ENCODE measurements around the gene GHDC. TPM values are rescaled to one million over a fixed set of nuclear protein-coding genes. Genes with fewer than 3 reads are reported as not detected.
"Not testable (repeated sequence)": the region's sequence is repeated elsewhere in the genome, so short reads cannot be mapped to it uniquely, and the experiment has no call there.

Gene GHDC
- total and polyA plus RNA-seq, 10 donors: 22.0 to 122 (median 39.6) TPM

DNA sequence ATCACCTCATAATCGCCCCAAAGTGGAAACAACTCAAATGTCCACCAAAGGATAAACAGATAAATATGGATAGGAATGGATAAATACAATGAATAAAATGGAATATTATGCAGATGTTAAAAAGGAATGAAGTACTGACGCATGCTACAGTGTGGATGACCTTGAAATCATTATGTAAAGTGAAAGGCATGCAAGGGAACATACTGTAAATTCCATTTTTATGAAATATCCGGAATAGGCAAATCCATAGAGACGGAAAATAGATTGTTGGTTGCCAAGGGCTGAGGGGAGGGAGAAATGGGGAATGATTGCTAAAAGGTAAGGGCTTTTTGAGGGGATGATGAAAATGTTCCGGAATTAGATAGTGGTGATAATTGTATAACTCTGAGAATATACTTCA is 45.9 kb upstream of the GHDC start:
- intact Hi-C loops (cut with DNase I; ENCODE audit: low total_unique reads): no loop called here
- H3K27ac ChIP-seq: no peak overlapping the region
- H3K27me3 ChIP-seq (replicated peaks in 1 of 7): no peaks in the 10 kb centered on the region
- H3K9me3 ChIP-seq: no peaks in the 10 kb centered on the region
- TF ChIP-seq, protein P1, sequence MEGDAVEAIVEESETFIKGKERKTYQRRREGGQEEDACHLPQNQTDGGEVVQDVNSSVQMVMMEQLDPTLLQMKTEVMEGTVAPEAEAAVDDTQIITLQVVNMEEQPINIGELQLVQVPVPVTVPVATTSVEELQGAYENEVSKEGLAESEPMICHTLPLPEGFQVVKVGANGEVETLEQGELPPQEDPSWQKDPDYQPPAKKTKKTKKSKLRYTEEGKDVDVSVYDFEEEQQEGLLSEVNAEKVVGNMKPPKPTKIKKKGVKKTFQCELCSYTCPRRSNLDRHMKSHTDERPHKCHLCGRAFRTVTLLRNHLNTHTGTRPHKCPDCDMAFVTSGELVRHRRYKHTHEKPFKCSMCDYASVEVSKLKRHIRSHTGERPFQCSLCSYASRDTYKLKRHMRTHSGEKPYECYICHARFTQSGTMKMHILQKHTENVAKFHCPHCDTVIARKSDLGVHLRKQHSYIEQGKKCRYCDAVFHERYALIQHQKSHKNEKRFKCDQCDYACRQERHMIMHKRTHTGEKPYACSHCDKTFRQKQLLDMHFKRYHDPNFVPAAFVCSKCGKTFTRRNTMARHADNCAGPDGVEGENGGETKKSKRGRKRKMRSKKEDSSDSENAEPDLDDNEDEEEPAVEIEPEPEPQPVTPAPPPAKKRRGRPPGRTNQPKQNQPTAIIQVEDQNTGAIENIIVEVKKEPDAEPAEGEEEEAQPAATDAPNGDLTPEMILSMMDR (IDR thresholded peaks at IDR 0.05 in 8 of 11, conservative IDR thresholded peaks at IDR 0.05 in 3 of 11): no peak
- TF ChIP-seq POLR2AphosphoS5 (IDR thresholded peaks at IDR 0.05) (no peak), POLR2A (IDR thresholded peaks at IDR 0.05) (no peak)
- H3K4me3 ChIP-seq: no peak overlapping the region
- H3K4me1 ChIP-seq: peaks cover 0 to 60% (median 13%) of the 10 kb centered on the region in 6 donors
- DNase-seq: no peak
- 79 to 94% (median 91%) methylated on average over 5 of the region's 5 CpGs for WGBS, 5 donors
- no peaks in the 10 kb centered on the region for H3K36me3 ChIP-seq

DNA sequence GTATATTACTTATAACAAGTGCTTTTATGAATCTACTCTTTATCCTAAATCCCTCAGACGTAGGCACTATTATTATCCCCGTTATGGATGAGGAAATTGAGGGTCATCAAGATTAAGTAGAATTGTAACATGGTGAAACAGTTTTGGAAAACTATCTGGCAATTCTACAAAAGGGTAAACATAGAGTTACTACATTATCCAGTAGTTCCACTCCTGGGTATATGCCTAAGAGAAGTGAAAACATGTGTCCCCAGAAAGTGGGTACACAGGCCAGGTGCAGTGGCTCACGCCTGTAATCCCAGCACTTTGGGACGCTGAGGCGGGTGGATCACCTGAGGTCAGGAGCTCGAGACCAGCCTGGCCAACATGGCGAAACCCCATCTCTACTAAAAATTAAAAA is 45.3 kb upstream of the GHDC start:
- H3K27me3 ChIP-seq (replicated peaks in 1 of 7); DNase-seq; H3K27ac ChIP-seq; H3K9me3 ChIP-seq; intact Hi-C loops (cut with DNase I; ENCODE audit: low total_unique reads); H3K36me3 ChIP-seq; H3K4me3 ChIP-seq: not testable (repeated sequence)
- peaks cover 0 to 62% (median 13%) of the 10 kb centered on the region in 6 donors for H3K4me1 ChIP-seq
- WGBS, 5 donors: 87 to 93% (median 91%) methylated on average over 7 of the region's 7 CpGs

DNA sequence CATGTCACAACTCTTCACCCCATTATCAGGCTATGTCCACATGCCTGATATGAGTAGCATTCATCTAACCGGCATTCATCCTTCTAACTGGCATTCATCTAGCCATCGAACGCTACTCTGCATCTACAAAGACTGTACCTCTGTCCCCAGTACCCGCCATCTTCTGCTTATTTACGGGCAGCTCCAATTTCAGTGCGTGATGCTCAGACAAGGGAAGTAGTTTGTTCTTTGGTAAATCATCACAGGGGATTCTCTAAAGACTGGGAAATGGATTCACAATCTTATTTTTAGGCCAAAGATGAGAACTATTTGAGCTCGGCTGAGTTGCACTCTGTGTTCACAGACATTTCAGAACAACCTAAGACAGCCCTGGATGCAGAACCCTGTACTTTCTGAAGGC is 42.5 kb upstream of the GHDC start:
- Histone ChIP-seq H3K36me3 (peaks cover 0 to 2% (median 0%) of the 10 kb centered on the region in 6 donors), H3K27ac (no peak overlapping the region), H3K4me3 (no peak overlapping the region), H3K27me3 (replicated peaks in 1 of 7) (no peaks in the 10 kb centered on the region), H3K4me1 (peaks cover 0 to 43% (median 3%) of the 10 kb centered on the region in 6 donors), H3K9me3 (no peaks in the 10 kb centered on the region)
- 93 to 96% (median 94%) methylated on average over 7 of the region's 7 CpGs for WGBS, 5 donors
- intact Hi-C loops (cut with DNase I; ENCODE audit: low total_unique reads): no loop called here
- TF ChIP-seq POLR2AphosphoS5 (IDR thresholded peaks at IDR 0.05) (no peak), POLR2A (IDR thresholded peaks at IDR 0.05) (no peak)
- TF ChIP-seq, protein P1 (IDR thresholded peaks at IDR 0.05 in 8 of 11, conservative IDR thresholded peaks at IDR 0.05 in 3 of 11): no peak
- no peak for DNase-seq

DNA sequence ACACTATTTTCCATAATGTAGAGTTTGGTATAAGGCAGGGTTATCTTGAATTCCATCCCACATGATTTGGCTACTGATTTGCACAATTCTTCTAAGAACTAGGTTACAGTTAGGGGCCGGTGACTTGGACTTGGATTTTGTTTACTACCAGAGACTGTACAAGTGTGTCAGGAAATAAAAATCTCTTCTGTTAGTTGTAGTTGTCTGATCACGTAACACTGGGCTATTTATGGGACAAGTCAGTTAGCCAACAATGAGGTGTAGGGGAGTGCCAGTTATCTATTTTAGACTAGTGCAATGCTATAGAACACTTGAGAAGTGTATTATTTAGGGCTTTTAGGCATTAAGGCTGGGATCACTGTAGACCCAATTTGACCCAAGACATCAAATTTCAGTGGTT is 39.7 kb upstream of the GHDC start:
- no peak for TF ChIP-seq POLR2A (IDR thresholded peaks at IDR 0.05)
- TF ChIP-seq, protein P1 (IDR thresholded peaks at IDR 0.05 in 8 of 11, conservative IDR thresholded peaks at IDR 0.05 in 3 of 11): no peak
- TF ChIP-seq POLR2AphosphoS5 (IDR thresholded peaks at IDR 0.05): no peak
- Histone ChIP-seq H3K4me1 (peaks cover 0 to 40% (median 4%) of the 10 kb centered on the region in 6 donors), H3K4me3 (no peak overlapping the region), H3K36me3 (peaks cover 0 to 24% (median 3%) of the 10 kb centered on the region in 6 donors), H3K27ac (no peak overlapping the region), H3K9me3 (no peaks in the 10 kb centered on the region), H3K27me3 (replicated peaks in 1 of 7) (no peaks in the 10 kb centered on the region)
- intact Hi-C loops (cut with DNase I; ENCODE audit: low total_unique reads): no loop called here
- DNase-seq: no peak
- 65 to 82% (median 76%) methylated on average over 2 of the region's 2 CpGs for WGBS, 5 donors

DNA sequence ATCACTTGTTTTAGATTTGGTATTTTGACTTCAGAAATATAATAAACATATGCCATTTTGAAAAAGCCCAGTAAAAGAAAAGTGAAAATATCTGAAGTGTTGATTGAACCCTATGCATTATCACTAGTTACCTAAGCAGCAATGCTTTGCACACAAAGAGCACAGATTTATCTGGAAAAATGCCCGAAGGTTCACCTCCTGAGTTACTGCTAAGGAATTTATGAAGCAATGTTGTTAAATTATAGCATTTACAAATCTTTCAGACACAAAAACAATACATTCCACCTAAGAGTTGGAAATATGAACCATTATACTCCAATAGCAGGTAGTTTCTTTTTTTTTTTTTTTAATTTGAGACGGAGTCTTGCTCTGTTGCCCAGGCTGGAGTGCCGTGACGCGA is 38.9 kb upstream of the GHDC start:
- no peak overlapping the region for H3K4me3 ChIP-seq
- H3K4me1 ChIP-seq: peaks cover 0 to 40% (median 8%) of the 10 kb centered on the region in 6 donors
- intact Hi-C loops (cut with DNase I; ENCODE audit: low total_unique reads): no loop called here
- peaks cover 0 to 32% (median 4%) of the 10 kb centered on the region in 6 donors for H3K36me3 ChIP-seq
- DNase-seq: no peak
- no peak for TF ChIP-seq POLR2A (IDR thresholded peaks at IDR 0.05)
- no peak for TF ChIP-seq POLR2AphosphoS5 (IDR thresholded peaks at IDR 0.05)
- WGBS, 5 donors: 90 to 99% (median 96%) methylated on average over 5 of the region's 5 CpGs
- no peaks in the 10 kb centered on the region for H3K27me3 ChIP-seq (replicated peaks in 1 of 7)
- no peaks in the 10 kb centered on the region for H3K9me3 ChIP-seq
- H3K27ac ChIP-seq: no peak overlapping the region
